Mammary epithelial cell (primary cell): ENCODE results near the gene TPST1.

Experiments used
- CTCF ChIP-seq, 2 donors: IDR thresholded peaks in 1 of 2; conservative IDR thresholded peaks in 1 of 2; 2 replicates each; pipeline ENCODE4 v1.5.1; 2011 to 2012; ENCODE audit warnings: inconsistent platforms in 2 of 2, low read length in 2 of 2, mild to moderate bottlenecking in 2 of 2, control low read depth in 1 of 2, low read depth in 1 of 2; ENCODE audit not compliant: insufficient read depth in 1 of 2; ENCODE audit errors: extremely low read depth in 1 of 2
- EZH2 ChIP-seq: IDR thresholded peaks from 2 replicates; pipeline ENCODE4 v1.6.1; 2012; ENCODE audit warnings: low read length, inconsistent platforms, borderline replicate concordance

DNA sequence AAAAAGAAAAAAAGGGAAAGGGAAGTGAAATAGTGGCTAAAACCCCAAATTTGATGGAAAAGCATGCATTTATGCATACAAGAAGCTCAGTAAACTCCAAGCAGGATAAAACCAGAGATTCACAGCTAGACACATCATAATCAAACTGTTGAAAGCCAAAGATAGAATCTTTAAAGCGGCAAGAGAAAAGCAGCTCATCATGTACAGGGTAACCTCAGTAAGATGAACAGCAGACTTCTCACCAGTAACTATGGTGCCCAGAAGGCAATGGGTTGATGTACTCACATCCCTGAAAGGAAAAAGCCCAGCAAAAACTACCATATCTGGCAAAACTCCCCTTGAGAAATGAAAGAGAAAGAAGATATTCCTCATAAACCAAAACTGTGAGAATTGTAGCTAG, 60.4 kb downstream of the TPST1 start:
- no peak for TF ChIP-seq CTCF (conservative IDR thresholded peaks at IDR 0.05 in 1 of 2, IDR thresholded peaks at IDR 0.05 in 1 of 2; ENCODE audit: extremely low read depth in 1 of 2, insufficient read depth in 1 of 2, low read depth in 1 of 2, low read length in 2 of 2)
- no peak for TF ChIP-seq EZH2
